GM19463 (cell line): Measurements from ENCODE around the gene PCF11.
A peak's percentile ranks its signal among the peaks of the same experiment; 100 is the strongest.

Experiments used
- ATAC-seq: cut with Tn5 transposase; IDR thresholded peaks from one replicate; pipeline ENCODE4 v1.9.1; 2021; ENCODE audit warnings: mild to moderate bottlenecking, moderate library complexity; ENCODE audit not compliant: unreplicated experiment

The PCF11 gene

DNA sequence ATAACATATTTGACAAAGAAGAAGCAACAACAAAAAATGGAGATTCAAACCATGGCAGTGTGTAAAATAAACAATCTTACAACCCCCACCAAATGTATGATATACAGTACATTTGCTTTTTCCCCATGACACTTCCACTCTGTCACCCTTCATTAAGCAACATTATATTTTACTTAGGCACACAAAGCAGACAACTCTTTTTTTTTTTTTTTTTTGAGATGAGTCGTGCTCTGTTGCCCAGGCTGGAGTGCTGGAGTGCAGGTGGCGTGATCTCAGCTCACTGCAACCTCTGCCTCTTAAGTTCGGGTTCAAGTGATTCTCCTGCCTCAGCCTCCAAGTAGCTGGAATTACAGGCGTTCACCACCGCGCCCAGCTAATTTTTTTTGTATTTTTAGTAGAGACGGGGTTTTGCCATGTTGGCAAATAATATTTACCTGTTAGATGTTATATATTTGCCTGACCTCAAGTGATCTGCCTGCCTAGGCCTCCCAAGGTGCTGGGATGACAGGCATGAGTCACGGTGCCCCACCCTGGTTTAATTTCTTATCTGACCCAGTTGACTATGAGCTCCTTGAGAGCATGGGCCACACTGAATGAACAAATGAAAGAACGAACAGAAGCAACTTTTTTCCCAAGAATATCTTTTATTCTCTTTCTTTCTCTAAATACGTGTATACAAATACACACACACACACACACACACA is 5.5 kb upstream of the PCF11 start:
- no peak for ATAC-seq

DNA sequence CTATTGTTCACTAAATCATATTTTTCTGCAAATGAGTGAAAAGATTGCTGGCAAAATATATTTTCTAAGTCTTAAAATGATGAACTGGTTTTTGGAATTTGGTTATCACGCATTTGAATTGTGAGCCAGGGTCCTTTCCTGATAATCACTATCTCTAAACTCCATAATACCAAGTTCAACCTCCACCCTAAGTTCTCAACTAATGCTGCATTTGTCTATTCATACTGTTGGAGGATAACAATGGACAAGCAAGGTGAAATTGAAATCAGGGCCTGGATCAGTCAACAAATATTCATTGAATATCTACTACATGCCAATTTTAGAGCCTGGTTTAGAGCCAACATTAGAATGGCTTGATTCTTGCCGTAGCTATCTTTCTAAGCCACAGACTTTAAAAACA is 4.7 kb upstream of the PCF11 start:
- ATAC-seq, result no peak

DNA sequence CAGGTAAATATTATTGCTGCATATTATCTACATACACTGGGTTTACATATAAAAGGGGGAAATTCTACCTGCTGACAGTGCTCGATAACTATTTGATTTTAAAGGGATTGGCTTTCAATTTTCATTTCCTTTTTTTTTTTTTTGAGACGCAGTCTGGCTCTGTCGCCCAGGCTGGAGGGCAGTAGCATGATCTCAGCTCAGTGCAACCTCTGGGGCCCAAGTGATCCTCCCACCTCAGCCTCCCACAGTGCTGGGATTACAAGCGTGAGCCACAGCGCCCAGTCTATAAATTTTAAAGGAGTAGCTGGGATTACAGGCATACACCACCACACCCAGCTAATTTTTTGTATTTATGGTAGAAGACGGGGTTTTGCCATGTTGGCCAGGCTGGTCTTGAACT is 3.2 kb upstream of the PCF11 start:
- ATAC-seq, result no peak

DNA sequence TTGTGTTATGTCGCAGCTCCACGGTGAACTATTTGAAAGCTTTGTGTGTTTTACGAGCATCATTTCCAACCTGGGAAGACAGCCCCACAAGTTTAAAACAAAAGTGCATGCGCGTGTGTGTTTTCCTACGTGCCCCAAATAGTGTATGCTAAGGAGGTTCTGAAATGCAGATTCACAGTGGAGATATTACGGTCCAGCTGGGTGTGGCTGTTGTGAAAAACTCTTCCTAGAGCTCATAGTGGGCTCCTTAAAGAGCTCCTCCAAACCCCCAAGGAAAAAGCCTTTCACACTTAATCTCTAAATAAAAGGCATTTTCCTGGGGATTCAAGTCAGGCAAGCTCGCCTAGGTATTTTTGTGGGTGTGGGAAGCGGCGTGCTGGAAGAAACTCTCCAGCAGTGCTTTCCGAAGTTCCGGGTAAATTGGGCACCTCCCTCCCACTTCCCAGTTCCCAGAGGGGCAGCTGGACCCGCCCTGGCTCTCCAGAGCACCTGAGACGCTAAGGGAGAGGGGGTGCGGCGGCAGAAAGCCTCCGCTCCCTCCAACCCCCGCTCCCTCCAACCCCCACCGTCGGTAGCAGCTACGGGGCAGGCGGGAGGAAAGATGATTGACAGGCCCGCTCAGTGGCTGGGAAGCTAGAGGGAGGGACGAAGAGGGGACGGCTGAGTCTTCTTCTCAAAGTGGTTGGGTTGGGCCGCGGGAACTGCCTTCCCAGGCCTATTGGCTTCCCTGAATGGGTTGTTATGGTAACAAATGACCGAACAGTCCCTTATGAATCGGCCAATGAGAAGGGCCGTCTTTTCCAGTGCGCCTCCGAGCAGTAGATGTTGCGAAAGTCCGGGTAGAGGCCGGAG is 561 bp upstream of the PCF11 start:
- ATAC-seq, result peak; percentile 89

DNA sequence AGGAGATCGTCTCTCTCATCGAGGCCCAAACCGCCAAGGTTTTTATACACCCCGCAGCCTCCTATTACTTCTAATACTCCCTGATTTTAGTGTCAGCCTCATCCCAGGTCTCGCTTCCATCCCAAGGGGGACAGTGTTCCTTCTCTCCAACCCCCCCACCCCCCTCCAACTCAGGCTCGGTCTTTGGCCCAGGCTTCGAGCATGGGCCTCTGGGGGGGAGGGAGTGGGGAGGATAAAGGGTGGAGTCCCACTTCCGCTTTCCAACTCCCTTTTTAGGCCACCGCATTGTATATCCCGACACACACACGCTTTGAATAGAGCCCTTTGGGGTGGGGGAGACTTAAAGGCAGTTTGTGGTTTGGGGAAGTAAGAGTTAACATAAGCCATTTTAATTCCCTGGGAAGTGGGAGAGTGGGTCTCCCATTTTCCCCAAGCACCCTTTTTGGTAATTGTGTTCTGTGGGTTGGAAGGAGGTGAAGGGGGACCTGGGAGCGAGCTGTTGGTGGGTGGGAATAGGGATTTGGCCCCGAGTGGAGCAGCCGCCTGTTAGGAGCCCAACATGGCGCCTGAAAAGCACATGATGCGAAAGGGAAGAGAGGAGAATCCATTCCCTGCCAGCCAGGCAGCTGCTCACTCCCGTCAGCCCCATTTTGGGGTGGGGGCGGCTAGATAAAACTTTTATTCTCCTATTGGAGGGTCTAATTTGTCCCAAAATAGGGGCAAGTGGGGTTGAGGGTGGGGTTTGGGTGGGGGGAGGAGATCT is 844 bp downstream of the PCF11 start:
- ATAC-seq, result no peak

DNA sequence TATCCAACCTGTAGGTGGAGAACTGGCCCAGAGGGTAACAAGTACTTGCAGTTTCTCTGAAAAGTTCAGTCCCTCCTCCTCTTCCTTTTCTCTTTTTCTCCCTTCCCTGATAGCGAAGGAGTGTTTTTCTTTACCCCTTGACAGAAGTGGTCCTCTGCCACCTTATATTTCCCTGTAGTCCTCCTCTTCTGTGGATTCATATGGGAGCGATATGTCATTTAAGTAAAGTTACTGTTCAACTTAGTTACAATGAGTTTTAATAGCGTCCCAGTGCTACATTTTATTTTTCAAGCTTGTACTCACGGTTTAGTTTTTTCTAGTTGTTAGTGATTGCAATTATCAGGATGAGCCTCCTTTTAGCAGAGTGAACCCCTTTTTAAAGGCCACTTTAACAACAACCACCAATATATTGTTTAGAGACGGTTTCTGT is 1.4 kb downstream of the PCF11 start:
- ATAC-seq, result no peak

DNA sequence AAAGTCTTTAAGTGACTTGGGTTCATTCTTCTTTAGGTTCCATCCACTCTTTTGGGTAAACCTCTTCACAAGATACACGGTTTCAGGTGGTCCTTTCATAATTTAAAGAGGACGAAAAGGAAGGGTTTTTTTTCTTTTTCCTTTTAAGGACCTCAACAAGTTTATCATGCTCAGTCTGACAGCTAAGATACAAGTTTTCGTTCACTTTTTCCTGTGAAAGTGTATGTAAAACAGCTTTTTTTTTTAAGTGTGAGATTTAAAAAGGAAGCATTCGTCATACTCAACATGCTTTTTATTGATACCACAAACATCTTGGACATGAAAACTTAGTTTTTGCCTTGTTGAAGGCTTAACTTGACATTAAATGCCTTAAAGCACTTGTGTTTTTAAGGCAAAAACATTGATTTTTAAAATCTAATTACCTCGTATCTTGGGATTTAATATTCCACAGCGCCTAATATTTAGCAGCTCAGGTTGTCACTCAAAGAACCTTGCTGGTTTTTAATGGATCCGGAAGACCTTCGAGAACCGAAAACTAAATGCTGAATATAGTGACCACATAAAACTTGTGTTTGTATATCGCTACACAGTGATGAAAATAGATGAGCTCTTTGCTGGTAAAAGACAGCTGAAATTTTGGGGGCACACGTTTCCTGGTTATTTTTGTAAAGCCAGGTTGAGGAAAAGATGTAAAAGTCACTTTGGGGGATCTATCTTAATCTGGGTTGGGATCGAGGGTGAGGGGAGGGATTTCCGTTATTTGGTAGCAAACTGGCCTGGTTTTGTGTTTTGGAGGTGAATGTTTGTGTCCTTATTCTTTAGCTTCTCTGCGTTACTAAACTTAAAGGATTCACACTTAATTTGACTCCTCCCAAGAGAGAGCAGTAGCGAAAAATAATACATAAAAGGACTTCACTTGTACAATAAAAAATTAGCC is 2.3 kb downstream of the PCF11 start:
- ATAC-seq, result no peak

DNA sequence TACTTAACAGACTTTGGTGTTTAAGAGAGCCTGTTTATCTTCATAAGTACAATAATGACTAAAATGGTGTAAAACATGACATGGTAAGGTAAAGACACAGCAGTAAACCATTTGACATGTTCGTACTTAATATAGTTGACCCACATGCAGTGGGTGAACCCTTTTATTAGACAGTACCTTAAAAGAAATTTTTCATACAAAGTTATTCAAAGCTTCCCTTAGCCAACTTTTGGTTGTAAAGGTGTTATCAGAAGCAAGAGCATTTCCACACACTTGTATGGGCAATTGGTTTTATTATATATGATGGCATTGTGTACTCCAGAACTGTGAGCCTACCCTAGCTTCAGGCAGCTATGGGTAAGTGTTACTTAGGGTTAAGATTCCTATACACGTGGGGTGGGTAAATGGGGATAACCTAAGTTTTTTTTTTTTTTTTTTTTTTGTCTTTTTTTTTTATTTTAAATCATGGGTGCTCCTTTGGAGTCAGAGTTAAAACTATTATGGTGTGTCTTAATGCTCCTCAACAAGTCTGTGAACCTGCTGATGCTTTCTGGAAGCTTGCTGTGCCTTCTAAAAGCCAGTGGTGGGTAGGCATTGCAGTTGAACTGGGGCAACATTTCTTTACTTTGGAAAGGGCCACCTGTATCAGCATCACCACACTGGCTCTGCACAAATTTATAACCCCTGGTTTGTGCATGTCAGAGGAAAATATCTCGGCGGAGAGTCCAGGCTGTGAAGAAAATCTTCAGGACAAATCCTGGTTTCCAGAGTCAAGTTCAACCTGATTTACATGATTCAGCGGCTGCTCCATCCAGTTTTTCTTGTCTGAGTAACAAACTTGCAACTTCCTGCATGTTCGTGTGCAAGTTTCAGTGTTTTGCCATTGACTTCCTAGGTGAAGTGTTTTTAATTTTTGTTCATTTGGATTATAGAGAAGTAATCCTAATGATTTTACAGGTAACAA is 3.3 kb downstream of the PCF11 start:
- no peak for ATAC-seq

DNA sequence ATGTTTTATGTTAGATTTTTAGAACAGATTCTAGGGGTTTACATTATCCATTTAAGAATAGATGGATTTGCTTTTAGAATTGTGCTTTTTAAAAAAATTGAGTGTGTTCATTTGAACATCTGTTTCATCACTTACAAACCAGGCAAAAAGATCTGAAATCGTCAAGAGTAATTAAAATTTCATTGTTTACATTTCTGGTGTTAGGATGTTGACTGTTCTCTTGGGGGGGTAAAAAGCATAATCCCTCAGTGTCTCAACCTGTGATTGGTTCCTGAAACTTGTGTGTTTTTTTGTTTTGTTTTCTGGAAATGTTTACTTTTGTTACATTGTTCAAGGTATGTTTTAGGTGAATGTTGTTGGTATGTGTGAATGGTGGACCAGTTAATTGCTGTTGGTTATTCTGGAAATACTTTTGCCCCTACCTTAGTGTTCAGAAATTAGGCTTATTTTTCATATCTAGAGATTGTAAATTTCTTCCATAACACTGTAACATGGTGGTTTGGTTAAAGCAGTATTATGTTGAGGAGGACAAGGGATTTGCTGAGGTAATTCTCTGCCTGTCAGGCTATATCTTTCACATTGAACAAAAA is 4.8 kb downstream of the PCF11 start:
- ATAC-seq, result no peak

DNA sequence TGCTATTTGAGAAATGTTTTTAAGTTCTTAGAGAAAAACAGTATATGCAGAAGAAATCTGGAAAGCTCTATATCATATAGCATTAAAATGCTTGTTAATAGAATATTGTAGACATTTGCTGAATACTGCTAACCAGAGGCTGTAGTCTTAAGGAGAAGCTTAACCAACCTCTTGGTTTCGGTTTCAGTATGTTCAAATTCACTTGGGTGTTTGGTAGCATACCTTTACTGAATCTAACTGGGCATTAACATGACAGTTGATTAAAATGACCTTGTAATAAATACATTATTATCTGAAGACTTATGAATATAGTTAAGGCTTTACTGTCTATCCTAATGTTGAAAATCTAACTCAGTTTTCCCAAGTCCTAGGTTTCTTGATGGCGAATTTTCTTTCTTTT is 5.4 kb downstream of the PCF11 start:
- ATAC-seq, result peak; percentile 63

DNA sequence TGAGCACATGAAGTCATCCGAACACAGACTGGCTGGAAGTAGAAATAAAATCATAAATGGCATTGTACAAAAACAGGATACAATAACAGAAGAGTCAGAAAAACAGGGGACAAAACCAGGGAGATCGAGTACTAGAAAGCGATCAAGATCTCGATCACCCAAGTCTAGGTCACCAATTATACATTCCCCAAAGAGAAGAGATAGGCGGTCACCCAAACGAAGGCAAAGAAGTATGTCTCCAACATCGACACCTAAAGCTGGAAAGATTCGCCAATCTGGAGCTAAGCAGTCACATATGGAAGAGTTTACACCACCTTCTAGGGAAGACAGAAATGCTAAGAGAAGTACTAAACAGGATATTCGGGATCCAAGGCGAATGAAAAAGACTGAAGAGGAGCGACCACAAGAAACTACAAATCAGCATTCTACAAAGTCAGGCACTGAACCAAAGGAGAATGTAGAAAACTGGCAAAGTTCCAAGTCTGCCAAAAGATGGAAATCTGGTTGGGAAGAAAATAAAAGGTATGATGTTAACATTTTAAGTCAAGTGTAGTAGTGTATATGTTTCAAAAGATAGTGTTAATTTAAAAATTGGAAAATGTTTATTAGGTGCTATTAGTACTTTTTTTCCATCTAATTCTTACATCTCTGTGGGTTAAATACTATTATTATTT is 9.4 kb downstream of the PCF11 start:
- ATAC-seq, result no peak

DNA sequence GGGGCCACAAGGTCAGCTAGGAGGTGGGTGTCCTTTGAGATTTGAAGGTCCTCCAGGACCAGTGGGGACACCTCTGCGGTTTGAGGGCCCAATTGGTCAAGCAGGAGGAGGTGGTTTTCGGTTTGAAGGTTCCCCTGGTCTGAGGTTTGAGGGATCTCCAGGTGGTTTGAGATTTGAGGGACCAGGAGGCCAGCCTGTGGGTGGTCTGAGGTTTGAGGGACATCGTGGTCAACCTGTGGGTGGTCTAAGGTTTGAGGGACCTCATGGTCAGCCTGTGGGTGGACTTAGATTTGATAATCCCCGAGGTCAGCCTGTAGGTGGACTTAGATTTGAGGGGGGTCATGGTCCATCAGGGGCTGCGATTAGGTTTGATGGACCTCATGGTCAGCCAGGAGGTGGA is 11.8 kb downstream of the PCF11 start:
- ATAC-seq, result no peak

DNA sequence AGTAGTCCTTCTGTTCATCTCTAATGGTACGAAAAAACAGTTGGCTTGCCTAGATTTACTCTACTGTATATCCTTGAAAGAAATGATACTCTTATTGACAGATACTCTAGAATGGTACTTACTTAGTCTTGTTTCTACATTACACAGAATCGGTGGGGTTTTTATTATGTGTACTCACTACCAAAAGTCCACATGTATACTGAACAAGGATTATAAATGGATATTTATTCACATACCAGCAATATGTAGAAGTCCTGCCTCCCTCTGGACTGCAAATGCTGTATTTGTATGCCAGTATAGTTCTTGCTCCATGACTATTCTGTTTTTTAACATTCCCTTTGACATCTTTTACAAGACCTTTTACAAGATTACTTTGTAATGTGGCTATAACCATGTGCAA is 13.9 kb downstream of the PCF11 start:
- no peak for ATAC-seq

DNA sequence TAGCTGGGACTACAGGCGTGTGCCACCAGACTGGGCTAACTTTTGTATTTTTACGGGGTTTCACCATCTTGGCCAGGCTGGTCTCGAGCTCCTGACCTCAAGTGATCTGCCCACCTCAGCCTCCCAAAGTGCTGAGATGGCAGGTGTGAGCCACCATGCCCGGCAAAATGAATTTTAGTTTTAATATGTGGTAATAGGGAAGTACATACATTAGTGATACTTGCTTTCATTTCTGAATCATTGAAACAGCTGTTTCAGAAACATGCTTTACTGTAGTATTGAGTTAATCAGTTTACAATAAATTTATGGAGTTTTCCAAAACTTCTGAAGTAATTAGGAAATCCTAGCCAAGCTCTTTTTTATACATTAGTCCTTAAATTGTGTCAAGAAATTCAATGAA is 15.6 kb downstream of the PCF11 start:
- no peak for ATAC-seq

DNA sequence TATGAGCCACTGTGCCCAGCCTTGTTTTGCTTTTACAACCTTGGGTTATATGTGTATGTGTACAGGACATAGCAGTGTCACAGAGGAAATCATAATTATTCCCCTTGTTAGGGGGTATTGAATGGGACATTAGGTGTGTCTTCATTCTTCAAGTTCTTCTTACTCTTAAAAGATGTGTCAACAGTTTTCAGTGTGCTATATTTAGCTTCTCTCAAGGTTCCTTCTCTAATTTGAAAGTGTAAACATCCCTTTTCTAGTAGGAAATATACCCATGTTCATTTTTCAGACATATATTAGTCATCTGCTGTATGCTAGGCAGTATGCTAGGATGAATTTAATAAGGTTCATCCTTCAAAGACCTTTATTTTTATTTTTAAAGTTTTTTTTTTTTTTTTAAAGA is 17.1 kb downstream of the PCF11 start:
- ATAC-seq, result no peak

DNA sequence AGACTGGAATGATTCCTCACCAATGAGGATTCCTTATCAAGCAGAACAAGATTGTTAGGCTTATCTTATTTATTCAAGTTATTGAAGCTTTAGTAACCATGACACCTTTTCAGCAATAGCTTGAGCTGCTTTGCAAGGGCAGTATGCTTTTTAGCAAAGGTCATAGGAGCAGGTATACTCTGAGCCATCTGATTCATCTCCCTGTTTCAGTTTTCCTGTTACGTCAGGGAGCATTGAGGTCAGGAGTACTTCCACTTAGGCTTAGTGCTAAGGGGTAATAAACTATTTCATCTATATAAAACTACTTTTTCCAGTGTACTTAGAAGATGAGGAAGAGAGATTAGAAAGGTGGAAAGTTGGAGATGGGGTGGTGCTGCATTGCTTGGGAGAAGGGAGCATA is 18.9 kb downstream of the PCF11 start:
- no peak for ATAC-seq

DNA sequence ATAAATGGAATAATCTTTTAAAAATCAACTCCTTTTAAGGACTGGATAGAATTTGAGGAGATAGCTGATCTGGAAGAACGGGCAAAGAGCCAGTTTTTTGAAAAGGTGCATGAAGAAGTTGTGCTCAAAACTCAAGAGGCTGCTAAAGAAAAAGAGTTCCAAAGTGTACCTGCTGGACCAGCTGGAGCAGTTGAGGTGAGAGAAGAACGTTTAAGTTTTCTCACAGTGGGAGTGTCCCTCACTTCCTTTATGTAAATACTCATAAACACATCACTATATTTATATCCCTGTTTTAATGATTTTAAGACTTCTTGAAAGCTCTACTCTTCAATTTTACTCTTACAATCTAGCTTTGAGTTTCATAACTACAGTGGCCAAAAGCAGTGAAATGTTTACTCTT is 24.9 kb downstream of the PCF11 start:
- no peak for ATAC-seq

DNA sequence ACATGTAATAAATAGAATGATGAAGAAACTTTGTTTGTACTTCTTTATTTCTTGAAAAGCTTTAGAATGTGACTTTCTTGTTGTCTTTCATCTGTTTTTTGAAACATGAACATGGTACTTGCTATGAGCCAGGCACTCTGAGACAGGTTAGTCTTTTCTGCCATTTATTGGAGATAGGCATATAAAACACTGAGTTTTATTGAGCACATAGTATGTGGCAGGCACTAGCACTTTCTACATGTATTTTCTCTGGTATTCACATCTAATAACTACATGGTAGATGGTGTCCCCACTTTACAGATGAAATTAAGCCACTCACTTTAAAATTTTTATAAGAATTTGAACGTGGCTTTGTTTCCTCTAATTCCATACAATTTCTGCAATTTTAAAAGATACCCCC is 28.8 kb downstream of the PCF11 start:
- no peak for ATAC-seq

DNA sequence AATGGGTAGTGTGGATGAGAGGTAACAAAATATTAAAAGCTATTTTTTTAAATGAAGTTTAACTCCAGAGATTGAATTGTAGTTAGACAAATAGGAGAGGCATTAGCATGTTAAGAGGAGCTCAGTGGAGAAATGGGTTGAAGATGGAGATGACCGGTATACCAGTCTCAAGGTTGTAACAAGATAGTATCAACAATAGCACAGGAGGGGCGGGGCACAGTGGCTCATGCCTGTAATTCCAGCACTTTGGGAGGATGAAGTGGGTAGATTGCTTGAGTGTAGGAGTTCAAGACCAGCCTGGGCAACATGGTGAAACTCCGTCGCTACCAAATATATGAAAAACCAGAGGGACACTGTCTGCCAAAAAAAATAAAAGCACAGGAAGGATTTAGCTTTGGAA is 30.5 kb downstream of the PCF11 start:
- ATAC-seq, result no peak
